RWPE2 (cell line): ENCODE results near the gene NLRC5.

Experiments
- ATAC-seq: fragments of 200-7000 bp; cut with Tn5 transposase; 3 replicates; pipeline ENCODE4 v1.9.1; 2021; ENCODE audit warnings: low read depth
- DNase-seq: peaks from one replicate; pipeline ENCODE4 v3.0.0-alpha.2; 2020; ENCODE audit warnings: low spot score
- H3K27ac ChIP-seq: fragments of 450-650 bp; 2 replicates; pipeline ENCODE4 v1.5.1; 2017; ENCODE audit warnings: mild to moderate bottlenecking; ENCODE audit not compliant: poor library complexity, severe bottlenecking
- H3K27me3 ChIP-seq: fragments of 250-450 bp; sonication (Bioruptor Pico); 2 replicates; pipeline ENCODE4 v1.5.1; 2021; ENCODE audit warnings: mild to moderate bottlenecking, moderate library complexity; ENCODE audit not compliant: insufficient read depth, poor library complexity, severe bottlenecking
- H3K36me3 ChIP-seq: fragments of 250-450 bp; sonication (Bioruptor Pico); 2 replicates; pipeline ENCODE4 v1.5.1; 2020; ENCODE audit warnings: low read depth, mild to moderate bottlenecking, moderate library complexity
- H3K4me1 ChIP-seq: fragments of 250-450 bp; sonication (Bioruptor Pico); 2 replicates; pipeline ENCODE4 v1.5.1; 2021; ENCODE audit warnings: mild to moderate bottlenecking, moderate library complexity; ENCODE audit not compliant: insufficient read depth, poor library complexity, severe bottlenecking
- H3K4me3 ChIP-seq: fragments of 250-450 bp; sonication (Bioruptor Pico); 2 replicates; pipeline ENCODE4 v1.5.1; 2021; ENCODE audit warnings: mild to moderate bottlenecking, moderate library complexity; ENCODE audit not compliant: severe bottlenecking
- H3K9me3 ChIP-seq: fragments of 250-450 bp; sonication (Bioruptor Pico); 2 replicates; pipeline ENCODE4 v1.5.1; 2021; ENCODE audit warnings: mild to moderate bottlenecking, moderate library complexity; ENCODE audit not compliant: severe bottlenecking
- CTCF ChIP-seq: fragments of 450-650 bp; IDR thresholded peaks from one replicate; pipeline ENCODE4 v1.5.1; 2017; ENCODE audit warnings: mild to moderate bottlenecking, moderate library complexity; ENCODE audit not compliant: poor library complexity, severe bottlenecking

Gene NLRC5

GRCh38 chr16:57009643-57010170 lies 20.4 kb downstream of the NLRC5 start:
- Histone ChIP-seq H3K4me3 (no peak overlapping the region), H3K27me3 (no peaks in the 10 kb centered on the region), H3K9me3 (no peaks in the 10 kb centered on the region), H3K36me3 (no peaks in the 10 kb centered on the region), H3K27ac (no peak overlapping the region), H3K4me1 (peaks cover 9% of the 10 kb centered on the region)
- no peak for ATAC-seq
- TF ChIP-seq CTCF = no peak
- DNase-seq = no peak

DNA sequence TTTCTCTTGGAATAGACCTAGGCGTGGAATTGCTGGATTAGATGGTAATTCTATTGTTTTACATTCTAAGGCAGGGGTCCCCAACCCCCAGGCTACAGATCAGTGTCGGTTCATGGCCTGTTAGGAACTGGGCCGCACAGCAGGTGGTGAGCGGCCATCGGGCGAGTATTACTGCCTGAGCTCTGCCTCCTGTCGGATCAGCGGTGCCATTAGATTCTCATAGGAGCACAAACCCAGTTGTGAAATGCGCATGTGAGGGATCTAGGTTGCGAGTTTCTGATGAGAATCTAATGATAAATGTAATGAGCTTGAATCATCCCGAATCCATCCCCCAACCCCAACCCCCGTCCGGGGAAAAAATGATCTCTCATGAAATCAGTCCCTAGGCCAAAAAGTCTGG lies 23.0 kb downstream of the NLRC5 start:
- DNase-seq (no peak), ATAC-seq (no peak)
- H3K36me3 ChIP-seq = no peaks in the 10 kb centered on the region
- H3K27ac ChIP-seq = no peak overlapping the region
- no peak for TF ChIP-seq CTCF
- H3K4me3 ChIP-seq = no peak overlapping the region
- H3K9me3 ChIP-seq = no peaks in the 10 kb centered on the region
- peaks cover 9% of the 10 kb centered on the region for H3K4me1 ChIP-seq
- no peaks in the 10 kb centered on the region for H3K27me3 ChIP-seq

GRCh38 chr16:57013229-57013628 lies 23.9 kb downstream of the NLRC5 start:
- no peak overlapping the region for H3K4me3 ChIP-seq
- H3K36me3 ChIP-seq = no peaks in the 10 kb centered on the region
- no peaks in the 10 kb centered on the region for H3K27me3 ChIP-seq
- peaks cover 9% of the 10 kb centered on the region for H3K4me1 ChIP-seq
- TF ChIP-seq CTCF = no peak
- no peaks in the 10 kb centered on the region for H3K9me3 ChIP-seq
- ATAC-seq (no peak; the same call in 2 of the 3 replicates), DNase-seq (no peak)
- no peak overlapping the region for H3K27ac ChIP-seq

DNA sequence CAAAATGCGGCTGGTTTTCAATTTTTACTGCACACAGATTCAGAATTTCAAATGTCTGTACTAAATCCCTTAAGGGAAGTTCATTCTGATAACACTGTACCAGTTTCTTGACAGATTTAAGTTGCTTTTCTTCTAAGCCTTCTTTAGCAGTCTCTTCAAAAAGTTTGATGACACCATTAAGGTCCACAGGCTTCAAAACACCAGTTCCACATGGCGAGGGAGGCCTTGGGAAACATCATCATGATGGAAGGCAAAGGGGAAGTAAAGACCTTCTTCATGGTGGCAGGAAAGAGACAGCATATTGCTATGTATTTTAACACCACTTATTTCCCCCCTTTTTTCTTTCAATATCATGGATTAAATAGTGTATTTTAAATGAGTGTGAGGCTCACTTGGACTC lies 24.5 kb downstream of the NLRC5 start:
- Histone ChIP-seq H3K4me1 (peaks cover 9% of the 10 kb centered on the region), H3K27ac (no peak overlapping the region), H3K9me3 (no peaks in the 10 kb centered on the region), H3K4me3 (no peak overlapping the region), H3K27me3 (no peaks in the 10 kb centered on the region), H3K36me3 (no peaks in the 10 kb centered on the region)
- no peak for TF ChIP-seq CTCF
- DNase-seq (no peak), ATAC-seq (no peak)

- no peak for TF ChIP-seq CTCF
- peaks cover 9% of the 10 kb centered on the region for H3K4me1 ChIP-seq
- DNase-seq (no peak), ATAC-seq (no peak)
- H3K27ac ChIP-seq = no peak overlapping the region
- H3K36me3 ChIP-seq = no peaks in the 10 kb centered on the region
- no peaks in the 10 kb centered on the region for H3K9me3 ChIP-seq
- no peak overlapping the region for H3K4me3 ChIP-seq
- H3K27me3 ChIP-seq = no peaks in the 10 kb centered on the region
These were observed 26.9 kb downstream of the NLRC5 start for GRCh38 chr16:57016301-57016700.
